Hepatocyte (in vitro differentiated cells): ENCODE results near the gene WTAP. TPM values are rescaled to one million over a fixed set of nuclear protein-coding genes. Genes with fewer than 3 reads are reported as not detected.

Source experiments
- DNase-seq: peaks from one replicate; pipeline ENCODE4 v3.0.0-alpha.2; 2016; ENCODE audit warnings: low spot score
- H2AFZ ChIP-seq: fragments of 200-600 bp; sonication (generic); 2 replicates; pipeline ENCODE4 v1.6.0; 2016; ENCODE audit warnings: antibody characterized with exemption, mild to moderate bottlenecking
- H3K27ac ChIP-seq: fragments of 200-600 bp; sonication (generic); 2 replicates; pipeline ENCODE4 v1.5.1; 2016; ENCODE audit warnings: mild to moderate bottlenecking
- H3K27me3 ChIP-seq: fragments of 200-600 bp; sonication (generic); 2 replicates; pipeline ENCODE4 v1.6.1; 2016
- H3K36me3 ChIP-seq: fragments of 200-600 bp; sonication (generic); replicated peaks from 2 replicates; pipeline ENCODE4 v1.5.1; 2016; ENCODE audit warnings: low read depth; ENCODE audit not compliant: insufficient read depth
- H3K4me1 ChIP-seq: fragments of 200-600 bp; sonication (generic); 2 replicates; pipeline ENCODE4 v1.5.1; 2016; ENCODE audit warnings: mild to moderate bottlenecking, moderate library complexity; ENCODE audit not compliant: insufficient read depth
- H3K4me2 ChIP-seq: fragments of 200-600 bp; sonication (generic); 2 replicates; pipeline ENCODE4 v1.6.0; 2016
- H3K4me3 ChIP-seq: fragments of 200-600 bp; sonication (generic); 2 replicates; pipeline ENCODE4 v1.5.1; 2016; ENCODE audit warnings: mild to moderate bottlenecking
- H3K79me2 ChIP-seq: fragments of 200-600 bp; sonication (generic); 2 replicates; pipeline ENCODE4 v1.6.0; 2017; ENCODE audit warnings: mild to moderate bottlenecking
- H3K9me2 ChIP-seq: fragments of 200-600 bp; sonication (generic); replicated peaks from 2 replicates; pipeline ENCODE4 v1.6.0; 2017; ENCODE audit warnings: mild to moderate bottlenecking; ENCODE audit not compliant: insufficient read depth
- H3K9me3 ChIP-seq: fragments of 200-600 bp; sonication (generic); 2 replicates; pipeline ENCODE4 v1.5.1; 2016; ENCODE audit warnings: low read depth, mild to moderate bottlenecking
- H4K20me1 ChIP-seq: fragments of 200-600 bp; sonication (generic); 2 replicates; pipeline ENCODE4 v1.6.0; 2016; ENCODE audit warnings: mild to moderate bottlenecking; ENCODE audit not compliant: insufficient read depth, poor library complexity, severe bottlenecking
- CTCF ChIP-seq: fragments of 200-600 bp; sonication (generic); IDR thresholded peaks from 2 replicates; pipeline ENCODE4 v1.5.1; 2016; ENCODE audit warnings: antibody characterized with exemption, mild to moderate bottlenecking; ENCODE audit not compliant: poor library complexity
- EZH2 ChIP-seq: fragments of 200-600 bp; sonication (generic); IDR thresholded peaks from 2 replicates; pipeline ENCODE4 v1.6.1; 2016; ENCODE audit warnings: antibody characterized with exemption, mild to moderate bottlenecking, borderline replicate concordance
- EZH2phosphoT487 ChIP-seq: fragments of 200-600 bp; sonication (generic); IDR thresholded peaks from one replicate; pipeline ENCODE4 v1.6.1; 2018; ENCODE audit warnings: antibody characterized with exemption, mild to moderate bottlenecking, low read depth, moderate library complexity; ENCODE audit not compliant: unreplicated experiment, severe bottlenecking
- WGBS: methylation state at CpG from one replicate; pipeline ENCODE4 v1.1.6; 2016; ENCODE audit warnings: low lambda C conversion rate; ENCODE audit errors: missing lambda C conversion rate; 5-methylcytosine and 5-hydroxymethylcytosine counted together
- polyA plus RNA-seq: library from polyadenylated mRNA; unstranded; fragments of >200 nt; fragmentation: Nextera tagmentation; extraction: Ambion mirVana; gene quantifications from 2 replicates; pipeline ENCODE4 v1.2.1, GENCODE V29; 2016
- total RNA-seq: library from RNA; depleted of rRNA; stranded (reverse); fragments of >200 nt; gene quantifications from 2 replicates; pipeline ENCODE4 v1.2.3, GENCODE V29; 2014

Gene WTAP
- total and polyA plus RNA-seq, 2 experiments from 2014 or later = 84.6 to 101 TPM

- H3K79me2 ChIP-seq = peaks cover 93% of the 10 kb centered on the region
- no peak for DNase-seq
- no peaks in the 10 kb centered on the region for H3K4me1 ChIP-seq
- no peak overlapping the region for H3K27ac ChIP-seq
- no peaks in the 10 kb centered on the region for H3K9me2 ChIP-seq
- H3K36me3 ChIP-seq = no peaks in the 10 kb centered on the region
- H3K9me3 ChIP-seq = no peaks in the 10 kb centered on the region
- H3K27me3 ChIP-seq = no peaks in the 10 kb centered on the region
- no peak for TF ChIP-seq EZH2phosphoT487
- TF ChIP-seq EZH2 = no peak
- no peak for TF ChIP-seq CTCF
- no peak overlapping the region for H2AFZ ChIP-seq
- no peak overlapping the region for H3K4me2 ChIP-seq
- 94% methylated on average over 7 of the region's 7 CpGs for WGBS
- peaks cover 91% of the 10 kb centered on the region for H4K20me1 ChIP-seq
- H3K4me3 ChIP-seq = no peak overlapping the region
Observed at GRCh38 chr6:159736908-159737307, 9.6 kb downstream of the WTAP start.

DNA sequence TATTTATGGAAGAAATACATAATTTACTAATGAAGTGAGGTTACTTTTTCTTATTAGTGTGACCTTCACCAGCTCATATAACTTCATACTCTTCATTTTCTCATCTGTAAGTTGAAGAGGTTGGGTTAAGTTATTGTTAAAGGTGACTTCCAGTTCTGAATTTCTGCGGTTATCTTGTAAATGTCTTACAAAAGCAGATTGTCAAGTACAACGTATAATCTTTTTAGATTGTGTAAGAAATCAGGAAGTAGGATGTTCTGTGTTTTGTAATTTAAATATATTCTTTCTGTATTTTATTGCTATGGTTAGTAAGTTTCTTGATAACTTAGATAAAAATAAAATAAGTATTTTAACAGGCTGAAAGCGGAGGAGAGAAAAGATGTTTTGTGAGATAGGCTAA lies 12.0 kb downstream of the WTAP start:
- Histone ChIP-seq H3K27ac (no peak overlapping the region), H3K9me2 (no peaks in the 10 kb centered on the region), H3K79me2 (peaks cover 93% of the 10 kb centered on the region), H3K4me1 (no peaks in the 10 kb centered on the region), H3K4me2 (no peak overlapping the region), H3K27me3 (no peaks in the 10 kb centered on the region), H4K20me1 (peaks cover 67% of the 10 kb centered on the region), H2AFZ (no peak overlapping the region), H3K4me3 (no peak overlapping the region), H3K36me3 (peaks cover 8% of the 10 kb centered on the region), H3K9me3 (no peaks in the 10 kb centered on the region)
- TF ChIP-seq EZH2 = no peak
- TF ChIP-seq EZH2phosphoT487 = no peak
- no peak for TF ChIP-seq CTCF
- no peak for DNase-seq
- 86% methylated on average over 3 of the region's 3 CpGs for WGBS

- DNase-seq = no peak
- Histone ChIP-seq H4K20me1 (peaks cover 48% of the 10 kb centered on the region), H3K4me1 (no peaks in the 10 kb centered on the region), H3K36me3 (peaks cover 8% of the 10 kb centered on the region), H3K79me2 (peaks cover 91% of the 10 kb centered on the region), H3K4me3 (no peak overlapping the region), H3K27ac (no peak overlapping the region), H3K9me3 (no peaks in the 10 kb centered on the region), H3K9me2 (no peaks in the 10 kb centered on the region), H2AFZ (no peak overlapping the region), H3K27me3 (no peaks in the 10 kb centered on the region), H3K4me2 (no peak overlapping the region)
- TF ChIP-seq EZH2phosphoT487 (no peak), EZH2 (no peak), CTCF (no peak)
- 93% methylated on average over 1 of the region's 1 CpG for WGBS
Observed at GRCh38 chr6:159742165-159742564, 14.9 kb downstream of the WTAP start.

- Histone ChIP-seq H3K27me3 (no peaks in the 10 kb centered on the region), H2AFZ (no peak overlapping the region), H3K27ac (no peak overlapping the region), H3K4me1 (no peaks in the 10 kb centered on the region), H4K20me1 (peaks cover 22% of the 10 kb centered on the region), H3K36me3 (peaks cover 8% of the 10 kb centered on the region), H3K4me3 (no peak overlapping the region), H3K9me2 (no peaks in the 10 kb centered on the region), H3K4me2 (no peak overlapping the region), H3K79me2 (peaks cover 76% of the 10 kb centered on the region), H3K9me3 (no peaks in the 10 kb centered on the region)
- TF ChIP-seq CTCF = no peak
- no peak for TF ChIP-seq EZH2phosphoT487
- no peak for TF ChIP-seq EZH2
- 95% methylated on average over 7 of the region's 7 CpGs for WGBS
- no peak for DNase-seq
Observed at GRCh38 chr6:159745081-159745480, 17.8 kb downstream of the WTAP start.
